Measurements from ENCODE around the gene PTPRQ.
"Not testable (repeated sequence)": the region's sequence is repeated elsewhere in the genome, so short reads cannot be mapped to it uniquely, and the experiment has no call there.

PTPRQ gene

DNA sequence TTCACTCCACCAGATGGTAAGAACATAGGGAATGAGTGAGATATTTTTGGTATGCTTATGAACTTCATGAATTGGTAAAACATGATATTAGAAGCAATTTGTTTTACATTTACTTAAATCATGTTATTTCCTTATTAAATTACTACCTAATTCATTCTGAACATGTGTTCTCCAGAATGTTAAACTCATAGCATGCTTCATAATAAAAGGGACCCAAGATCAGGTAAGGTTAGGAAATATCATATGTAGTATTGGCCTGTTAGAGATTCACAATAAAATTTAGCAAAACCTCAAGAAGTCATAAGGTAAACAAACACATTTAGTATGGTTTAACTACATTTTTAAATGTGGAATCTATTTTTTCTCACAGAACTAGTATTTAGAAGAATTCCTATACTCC lies 28.2 kb downstream of the PTPRQ start:
- DNase-seq, result no peak

DNA sequence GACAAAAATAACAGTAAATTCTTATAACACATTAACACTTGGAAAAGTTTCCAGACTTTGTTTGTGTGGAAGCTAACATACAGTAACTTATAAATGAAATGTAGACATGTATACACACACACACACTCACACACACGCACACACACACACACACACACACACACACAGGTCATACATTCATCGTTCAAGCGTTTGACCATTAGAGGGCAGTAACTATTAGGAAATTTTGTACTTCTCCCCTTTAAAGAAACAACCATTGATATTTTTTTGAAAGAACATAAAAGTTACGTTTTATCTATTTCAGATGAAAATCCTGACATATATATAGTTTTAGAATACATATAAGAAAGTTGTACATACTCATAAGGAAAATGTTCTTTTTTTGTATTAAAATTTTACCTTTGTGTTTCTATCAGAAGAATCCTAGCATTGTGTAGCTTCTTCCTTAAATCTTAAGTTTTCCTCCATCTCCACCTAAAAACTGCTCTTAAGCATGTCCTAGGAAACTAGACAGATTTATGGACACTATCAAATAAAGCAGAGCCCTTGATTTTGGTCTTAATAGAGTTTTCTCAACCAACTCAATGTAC lies 29.0 kb downstream of the PTPRQ start:
- no peak for DNase-seq

DNA sequence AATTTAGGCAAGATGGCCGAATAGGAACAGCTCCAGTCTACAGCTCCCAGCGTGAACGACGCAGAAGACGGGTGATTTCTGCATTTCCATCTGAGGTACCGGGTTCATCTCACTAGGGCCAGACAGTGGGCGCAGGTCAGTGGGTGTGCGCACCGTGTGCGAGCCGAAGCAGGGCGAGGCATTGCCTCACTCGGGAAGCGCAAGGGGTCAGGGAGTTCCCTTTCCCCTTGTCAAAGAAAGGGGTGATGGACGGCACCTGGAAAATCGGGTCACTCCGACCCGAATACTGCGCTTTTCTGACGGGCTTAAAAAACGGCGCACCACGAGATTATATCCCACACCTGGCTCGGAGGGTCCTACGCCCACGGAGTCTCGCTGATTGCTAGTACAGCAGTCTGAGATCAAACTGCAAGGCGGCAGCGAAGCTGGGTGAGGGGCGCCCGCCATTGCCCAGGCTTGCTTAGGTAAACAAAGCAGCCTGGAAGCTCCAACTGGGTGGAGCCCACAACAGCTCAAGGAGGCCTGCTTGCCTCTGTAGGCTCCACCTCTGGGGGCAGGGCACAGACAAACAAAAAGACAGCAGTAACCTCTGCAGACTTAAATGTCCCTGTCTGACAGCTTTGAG lies 33.6 kb downstream of the PTPRQ start:
- not testable (repeated sequence) for DNase-seq

DNA sequence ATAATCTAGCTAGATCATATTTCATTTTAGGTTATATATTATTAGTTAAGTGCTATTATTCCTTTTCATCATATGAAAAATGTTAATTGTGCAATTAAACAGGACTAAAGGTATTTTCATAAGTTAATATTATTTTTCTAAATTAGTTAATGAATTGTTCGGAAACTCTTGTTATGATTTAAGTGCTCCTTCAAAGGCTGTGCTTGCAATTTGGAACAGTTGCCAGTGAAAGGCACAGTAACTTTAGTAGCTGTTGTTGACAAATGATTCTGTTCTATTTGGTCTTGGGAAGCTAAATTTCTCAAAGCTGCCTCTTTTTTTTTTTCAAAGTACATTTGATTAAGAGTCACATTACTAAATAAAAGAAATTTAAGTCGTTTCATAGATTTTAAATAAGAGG lies 40.7 kb downstream of the PTPRQ start:
- no peak for DNase-seq

DNA sequence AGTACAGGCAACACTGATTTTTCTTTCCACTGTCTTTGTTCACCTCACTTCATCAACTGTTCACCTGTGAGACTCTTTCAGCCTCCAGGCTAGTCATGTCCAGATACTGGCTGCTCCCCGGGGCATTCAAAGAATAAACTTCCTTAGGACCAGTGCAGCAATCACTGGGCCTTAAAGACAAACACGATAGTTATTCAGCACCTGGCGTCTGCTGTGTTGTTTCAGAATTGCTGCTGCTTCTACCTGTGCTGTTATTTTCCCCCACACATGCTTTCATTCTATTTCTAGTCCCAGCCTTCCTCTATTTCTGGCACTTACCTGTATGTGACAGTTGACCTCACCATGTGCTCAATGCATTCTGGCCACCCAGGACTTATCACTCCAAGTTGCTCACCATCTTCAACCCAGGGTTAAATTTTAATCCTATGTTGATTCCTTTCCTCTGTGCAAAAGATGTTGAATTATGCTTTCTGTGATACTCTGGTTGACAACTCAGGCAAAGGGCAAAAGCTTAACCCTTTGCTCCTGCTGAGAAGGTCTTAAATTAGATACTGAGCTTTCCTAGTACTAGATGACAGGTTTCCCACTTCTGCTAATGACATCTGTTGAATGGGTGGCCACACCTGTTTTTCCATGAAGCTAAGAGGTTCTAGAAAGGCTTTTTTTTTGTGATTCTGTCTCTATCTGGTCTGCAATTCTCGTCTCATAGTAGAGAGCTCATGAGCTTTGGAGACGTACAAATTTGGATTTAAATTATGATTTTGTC lies 41.4 kb downstream of the PTPRQ start:
- DNase-seq, result no peak

DNA sequence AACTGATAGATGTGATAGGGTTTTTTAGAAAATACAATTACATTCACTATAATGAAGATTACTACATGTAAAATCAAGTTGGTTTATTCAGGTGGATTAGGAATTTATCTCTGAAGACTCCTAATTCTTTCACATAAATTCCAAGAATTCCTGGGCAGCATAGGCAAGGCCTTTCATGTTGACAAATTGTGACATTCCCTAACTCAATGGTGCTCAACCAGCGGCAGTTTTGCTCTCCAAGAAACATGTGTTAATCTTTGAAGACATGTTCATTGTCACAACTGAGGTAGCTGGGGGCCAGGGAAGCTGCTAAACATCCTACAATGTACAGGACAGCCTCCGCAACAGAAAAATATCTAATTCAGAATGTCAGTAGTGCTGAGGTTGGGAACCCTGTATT lies 46.3 kb downstream of the PTPRQ start:
- no peak for DNase-seq

DNA sequence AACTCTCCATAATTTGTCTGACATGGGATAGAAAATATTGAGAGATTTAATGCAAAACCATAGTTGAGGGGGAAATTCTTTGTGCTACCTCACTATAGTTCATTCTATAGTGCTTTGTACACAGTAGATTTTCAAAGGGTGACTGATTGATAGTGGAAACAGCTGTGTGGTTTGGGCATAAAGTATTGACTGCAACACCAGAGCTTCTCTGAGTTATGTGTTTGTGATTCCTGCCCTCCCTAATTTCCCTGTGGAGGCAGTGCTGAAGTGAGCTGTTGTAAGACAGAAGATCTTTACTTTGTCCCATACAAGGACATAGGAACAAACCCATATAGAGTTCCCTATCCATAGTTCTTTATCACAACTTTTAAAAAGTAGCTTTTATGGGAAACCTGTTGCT lies 47.1 kb downstream of the PTPRQ start:
- DNase-seq, result no peak

DNA sequence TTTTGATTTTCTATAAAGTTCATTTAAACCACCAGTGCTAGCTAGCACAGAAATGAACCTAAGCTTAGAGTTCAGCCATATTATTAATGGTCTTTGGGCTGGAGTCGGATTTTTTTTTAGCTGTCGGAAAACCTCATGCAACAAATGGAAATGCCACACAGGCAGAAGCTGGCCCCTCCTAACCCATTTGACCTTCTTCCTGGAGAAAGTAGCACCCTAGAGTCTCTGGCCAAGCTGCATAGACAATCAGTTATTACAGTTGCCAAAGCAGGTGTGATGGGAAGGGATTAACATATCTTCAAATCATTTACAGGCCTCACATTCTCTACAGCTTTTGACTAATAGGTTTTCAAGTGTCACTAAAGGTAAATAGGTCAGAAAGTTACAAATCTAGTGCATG lies 49.4 kb downstream of the PTPRQ start:
- DNase-seq, result no peak

DNA sequence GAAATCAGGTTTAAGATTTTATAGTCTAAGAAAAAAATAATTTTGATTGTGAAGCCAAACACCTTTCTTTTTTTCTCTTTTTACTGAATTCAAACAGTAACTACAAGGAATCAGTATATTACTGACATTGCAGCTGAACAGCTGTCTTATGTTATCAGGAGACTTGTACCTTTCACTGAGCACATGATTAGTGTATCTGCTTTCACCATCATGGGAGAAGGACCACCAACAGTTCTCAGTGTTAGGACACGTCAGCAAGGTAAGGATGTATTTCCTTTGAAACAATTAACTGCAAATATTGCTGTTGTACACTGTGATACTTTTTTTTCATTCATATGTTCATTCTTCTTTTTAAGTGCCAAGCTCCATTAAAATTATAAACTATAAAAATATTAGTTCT lies 50.8 kb downstream of the PTPRQ start:
- DNase-seq, result no peak

DNA sequence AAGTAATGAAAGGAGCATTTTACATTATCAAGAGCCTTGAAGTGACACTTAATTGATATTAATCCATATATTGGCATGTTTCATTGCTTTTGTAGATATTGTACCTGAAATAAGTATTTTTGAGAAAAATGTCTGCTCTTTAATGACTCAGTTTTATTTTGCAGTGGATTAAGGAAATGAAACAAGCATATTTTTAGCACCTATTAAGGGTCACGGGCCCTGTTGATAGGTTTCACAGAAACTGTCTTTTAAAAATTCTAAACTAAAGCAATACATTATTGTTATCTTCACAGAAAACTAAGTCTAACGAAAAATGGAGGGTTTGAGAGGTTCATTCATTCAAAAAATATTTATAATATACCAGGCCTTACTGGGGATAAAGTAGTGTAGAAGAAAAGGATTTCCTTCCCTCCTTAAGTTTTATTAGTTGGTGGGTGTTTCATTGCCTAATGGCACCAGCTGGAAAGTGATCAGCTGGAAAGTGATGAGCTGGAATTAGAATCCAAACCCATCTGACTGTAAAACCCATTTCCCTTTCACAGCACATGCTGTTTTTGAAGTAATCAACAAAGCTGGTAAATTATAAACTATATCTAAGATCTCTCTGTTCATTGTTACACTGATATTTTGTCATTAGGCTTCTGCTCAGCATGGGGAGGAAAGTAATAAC lies 54.2 kb downstream of the PTPRQ start:
- DNase-seq, result no peak

DNA sequence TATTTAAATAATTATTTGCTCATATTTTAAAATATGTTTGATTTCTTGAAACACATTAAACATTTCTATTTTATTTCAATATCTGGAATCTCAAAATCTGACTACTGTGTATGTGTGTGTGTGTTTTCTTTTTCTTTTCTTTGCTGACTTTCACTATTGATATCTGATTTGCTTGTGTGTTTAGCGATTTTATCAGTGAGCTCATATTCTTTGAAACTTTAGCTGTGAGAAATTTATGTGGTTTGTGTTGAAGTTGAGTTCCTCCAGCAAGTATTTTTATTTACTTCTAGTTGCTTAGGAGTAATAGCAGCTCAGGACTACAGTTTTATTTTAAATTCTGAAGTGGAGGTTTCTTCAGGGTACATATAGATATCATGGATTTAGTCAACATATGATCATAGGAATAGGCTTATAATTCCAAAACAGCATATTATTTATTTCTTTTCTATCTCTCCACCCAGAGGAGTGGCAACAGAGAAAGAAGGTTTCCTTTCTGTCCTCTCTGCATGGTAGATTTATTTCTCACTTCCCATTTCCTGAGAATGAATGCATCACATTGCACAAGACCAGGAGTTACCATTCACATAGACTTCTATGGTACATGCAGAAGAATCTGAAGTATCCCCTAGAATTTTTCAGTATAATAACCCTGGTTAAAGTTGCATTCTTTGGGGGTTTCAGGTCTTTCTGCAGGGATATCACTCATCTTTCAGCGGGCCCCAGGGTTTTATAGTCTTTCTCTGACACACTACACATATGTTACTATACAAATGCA lies 60.5 kb downstream of the PTPRQ start:
- DNase-seq, result no peak

DNA sequence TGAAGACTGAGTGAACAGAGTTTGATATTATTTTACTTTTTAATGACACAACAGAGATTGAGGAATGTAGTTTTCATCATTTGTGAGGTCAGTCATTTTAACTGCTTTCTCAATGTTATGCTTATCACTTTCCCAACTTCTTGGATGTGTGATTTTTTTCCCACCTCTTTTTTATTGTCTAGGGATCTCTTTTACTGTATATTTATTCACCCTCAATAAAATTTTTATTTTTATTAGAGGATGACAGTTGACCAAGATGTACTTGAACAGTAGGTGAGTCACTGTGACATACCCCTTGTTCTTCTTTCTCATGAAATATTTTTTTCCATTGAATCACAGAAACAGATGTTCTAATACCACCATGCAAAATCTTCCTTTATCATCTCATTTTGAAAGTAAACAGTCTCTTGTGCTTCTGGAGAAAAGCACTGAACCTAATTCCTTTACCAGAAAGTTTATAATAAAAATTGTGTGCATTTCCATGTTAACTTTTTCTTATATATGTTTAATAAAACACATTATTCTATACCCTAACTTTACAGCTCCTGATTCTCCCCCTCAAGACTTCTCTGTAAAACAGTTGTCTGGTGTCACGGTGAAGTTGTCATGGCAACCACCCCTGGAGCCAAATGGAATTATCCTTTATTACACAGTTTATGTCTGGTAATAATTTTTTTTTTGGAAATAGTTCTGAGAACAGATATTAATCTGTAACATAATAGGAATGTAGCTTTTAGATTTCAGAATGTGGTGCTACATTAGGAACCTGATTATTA lies 65.9 kb downstream of the PTPRQ start:
- no peak for DNase-seq

DNA sequence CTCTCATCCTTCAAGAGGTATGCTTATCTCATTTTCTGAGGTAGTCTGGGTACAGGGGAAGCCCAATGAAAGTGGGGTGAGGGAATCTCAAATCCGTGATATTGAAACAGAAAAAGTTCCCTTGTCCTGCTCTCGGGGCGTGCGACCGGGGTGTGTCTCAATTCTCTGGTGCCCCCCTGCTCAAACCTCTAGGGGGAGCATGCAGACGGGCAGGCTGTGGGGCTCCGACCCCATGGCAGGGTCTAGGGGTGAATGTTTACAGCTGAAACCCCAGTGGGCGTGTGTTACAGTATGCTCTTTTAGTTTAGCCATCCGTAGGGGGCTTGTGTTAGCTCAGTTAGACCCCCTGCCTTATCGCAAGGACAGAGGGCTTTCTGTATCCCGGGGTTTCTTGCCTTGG lies 68.7 kb downstream of the PTPRQ start:
- DNase-seq, result no peak

DNA sequence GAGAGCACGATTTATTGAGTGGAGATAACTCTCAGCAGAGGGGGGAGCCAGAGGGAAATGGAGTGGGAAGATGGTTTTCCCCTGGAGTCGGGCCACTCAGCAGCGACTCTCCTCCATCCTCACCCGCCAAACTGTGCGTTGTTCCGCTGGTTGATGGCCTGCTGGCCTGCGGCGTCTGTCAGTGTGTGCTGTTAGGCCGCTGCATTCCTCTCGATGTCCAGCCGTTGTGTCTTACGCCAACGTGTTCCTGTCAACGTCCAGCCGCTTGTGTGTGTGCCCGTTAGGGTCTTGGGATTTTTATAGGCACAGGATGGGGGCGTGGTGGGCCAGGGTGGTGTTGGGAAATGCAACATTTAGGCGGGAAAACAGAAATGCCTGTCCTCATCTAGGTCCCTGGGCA lies 69.2 kb downstream of the PTPRQ start:
- DNase-seq, result no peak

DNA sequence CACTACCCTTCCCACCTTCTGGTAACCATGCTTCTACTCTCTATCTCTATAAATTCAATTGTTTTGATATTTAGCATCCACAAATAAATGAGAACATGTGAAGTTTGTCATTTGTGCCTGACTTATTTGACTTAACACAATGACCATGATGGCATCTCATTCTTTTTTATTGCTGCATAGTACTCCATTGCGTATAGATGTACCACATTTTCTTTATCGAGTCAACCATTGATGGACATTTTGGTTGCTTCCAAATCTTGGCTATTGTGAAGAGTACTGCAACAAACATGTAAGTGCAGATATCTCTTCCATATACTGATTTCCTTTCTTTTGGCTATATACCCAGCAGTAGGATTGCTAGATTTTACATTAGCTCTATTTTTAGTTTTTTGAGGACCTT lies 73.6 kb downstream of the PTPRQ start:
- no peak for DNase-seq

DNA sequence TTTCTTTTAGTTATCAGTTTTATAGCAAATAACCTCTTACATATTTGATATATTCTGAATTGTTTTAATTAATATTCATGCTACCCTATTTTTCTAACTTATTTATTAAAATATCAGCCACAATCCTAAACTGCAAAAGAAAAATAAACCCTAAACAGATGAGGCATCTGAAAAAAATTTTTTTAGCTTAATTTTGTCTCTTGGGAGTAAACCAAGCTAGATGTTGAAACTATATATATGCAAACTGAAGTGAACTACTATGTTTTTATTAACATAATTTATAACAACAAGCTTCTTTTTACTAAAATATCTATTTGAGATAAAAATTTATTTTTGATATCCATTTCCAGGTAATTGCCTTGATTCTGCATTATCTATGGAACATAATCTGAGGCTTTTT lies 87.6 kb downstream of the PTPRQ start:
- no peak for DNase-seq

DNA sequence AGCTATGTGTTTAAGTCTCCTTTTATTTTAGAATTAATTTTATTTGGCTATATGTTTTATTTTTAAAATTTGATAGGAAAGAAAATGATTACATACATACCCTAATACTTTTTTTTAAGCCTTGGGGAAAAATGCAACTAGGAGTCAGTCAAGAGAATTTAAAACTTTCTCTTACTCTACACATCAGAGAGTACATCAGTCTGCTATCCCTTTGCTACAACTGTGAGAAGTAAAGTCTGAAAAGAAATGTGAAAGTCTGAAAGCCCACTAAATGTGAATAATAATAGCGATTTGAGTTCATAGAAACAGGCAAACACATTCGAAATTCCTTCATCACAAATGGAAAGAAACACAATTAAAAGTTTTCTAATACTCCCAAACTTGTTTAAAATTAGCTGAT lies 95.0 kb downstream of the PTPRQ start:
- DNase-seq, result no peak

DNA sequence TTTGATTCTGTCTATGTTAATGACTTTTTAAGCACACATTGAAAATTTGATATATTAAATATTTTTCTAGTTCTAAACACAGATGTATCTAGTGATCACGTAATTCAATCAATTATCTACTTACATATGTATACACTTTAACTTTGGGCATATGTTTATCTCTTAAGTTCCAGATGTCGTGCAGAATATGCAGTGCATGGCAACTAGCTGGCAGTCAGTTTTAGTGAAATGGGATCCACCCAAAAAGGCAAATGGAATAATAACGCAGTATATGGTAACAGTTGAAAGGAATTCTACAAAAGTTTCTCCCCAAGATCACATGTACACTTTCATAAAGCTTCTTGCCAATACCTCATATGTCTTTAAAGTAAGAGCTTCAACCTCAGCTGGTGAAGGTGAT lies 105.3 kb downstream of the PTPRQ start:
- DNase-seq, result no peak

DNA sequence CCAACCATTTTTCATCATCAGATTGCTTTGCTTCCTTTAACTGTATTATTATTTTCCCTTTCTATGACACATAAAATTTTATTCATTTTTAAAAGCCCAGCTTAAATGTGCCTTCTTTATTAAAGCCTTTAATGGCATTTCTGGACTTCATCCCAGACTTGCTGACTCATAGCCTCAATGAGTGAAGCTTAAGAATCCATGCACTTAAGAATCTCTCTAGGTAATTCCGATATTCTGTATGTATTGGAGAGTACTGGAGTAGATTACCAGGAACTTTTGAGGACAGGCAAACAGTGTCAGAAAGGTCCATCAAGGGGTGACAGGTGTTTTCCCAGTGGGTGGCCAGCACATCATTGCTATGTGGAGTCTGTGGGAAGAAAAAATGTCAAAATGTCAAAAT lies 107.9 kb downstream of the PTPRQ start:
- DNase-seq, result no peak

DNA sequence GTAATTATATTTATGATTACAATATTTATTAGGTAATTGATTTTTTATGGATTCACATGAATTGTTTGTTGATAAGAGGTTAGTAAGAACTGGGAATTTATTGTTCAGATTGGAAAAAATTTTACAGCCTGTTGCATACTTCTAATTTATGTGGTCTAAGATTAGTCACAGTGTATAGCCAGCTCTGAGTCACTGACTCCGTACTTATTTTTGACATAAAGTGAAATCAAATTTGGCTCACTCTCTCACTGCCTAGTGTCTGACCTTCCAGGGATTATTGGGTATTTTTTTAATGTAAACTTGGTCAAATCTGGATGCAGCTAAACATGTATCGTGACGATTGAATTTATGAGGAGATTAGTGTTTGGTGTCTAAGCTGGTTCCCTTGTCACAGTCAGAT lies 109.3 kb downstream of the PTPRQ start:
- DNase-seq, result no peak

DNA sequence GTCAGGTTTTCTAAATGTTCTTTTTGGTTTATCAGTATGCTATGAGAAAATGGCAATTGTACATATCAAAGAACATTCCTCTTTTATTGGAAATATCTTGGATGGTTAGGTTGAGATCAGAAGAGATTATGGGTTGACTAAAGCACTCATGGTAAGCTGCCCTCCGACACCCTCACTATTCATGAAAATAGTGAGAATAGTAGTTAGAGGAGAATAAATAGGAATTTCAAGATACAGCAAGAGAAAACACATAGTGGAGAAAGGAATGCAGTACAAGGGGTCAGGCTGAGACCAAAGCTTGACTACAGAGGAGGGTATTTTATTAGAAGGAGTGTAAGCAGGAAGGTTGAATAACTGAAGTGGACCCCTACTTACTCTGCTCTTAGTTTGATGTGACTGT lies 112.5 kb downstream of the PTPRQ start:
- no peak for DNase-seq

DNA sequence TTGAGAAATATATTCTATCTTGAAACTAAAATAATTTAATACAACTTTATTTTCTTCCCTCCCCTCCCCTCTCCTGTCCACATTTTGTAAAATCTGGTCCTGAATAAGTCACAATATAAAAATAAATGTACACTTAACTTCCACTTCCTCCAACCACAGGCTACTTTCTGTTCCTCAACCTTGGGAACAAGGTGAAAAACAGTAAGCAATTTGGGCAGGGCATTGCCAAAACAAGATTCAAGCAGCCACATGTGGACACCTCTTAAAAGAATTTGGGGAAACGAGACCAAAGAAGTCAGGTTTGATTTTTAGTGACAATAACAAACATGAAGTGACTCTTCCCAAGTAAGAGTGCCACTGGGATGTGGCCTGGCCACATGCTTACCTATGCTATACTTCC lies 115.7 kb downstream of the PTPRQ start:
- DNase-seq, result no peak

All from activated T-cell treated with anti-CD3 and anti-CD28 coated beads for 4 hours (primary cell).